RCC 7860 (cell line): Measurements from ENCODE around the gene GUK1.
"Not testable (repeated sequence)": the region's sequence is repeated elsewhere in the genome, so short reads cannot be mapped to it uniquely, and the experiment has no call there.

Experiments
- DNase-seq: peaks from one replicate; pipeline ENCODE4 v3.0.0-alpha.2; 2015; ENCODE audit warnings: low spot score
- FAIRE-seq: peaks from 2 replicates; lab custom pipeline; 2012; peaks lifted over from hg19 to GRCh38; lab: Jason Lieb, UNC

Gene GUK1

DNA sequence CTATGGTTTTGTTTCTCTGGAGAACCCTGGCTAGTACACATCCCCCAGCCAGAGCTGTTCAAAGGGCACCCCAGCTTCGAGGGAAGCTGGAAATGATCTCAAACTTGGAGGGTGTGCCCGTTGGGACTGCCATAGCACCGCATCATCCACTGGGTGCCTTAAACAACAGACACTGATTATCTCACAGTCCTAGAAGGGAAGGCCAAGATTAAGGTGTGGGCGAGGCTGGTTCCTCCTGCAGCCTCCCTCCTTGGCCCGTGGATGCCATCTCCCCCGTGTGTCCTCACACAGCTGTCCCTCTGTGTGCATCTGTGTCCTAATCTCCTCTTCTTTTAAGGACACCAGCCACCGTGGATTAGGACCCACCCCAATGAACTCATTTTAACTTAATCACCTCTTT, 21.3 kb downstream of the GUK1 start:
- DNase-seq (no peak), FAIRE-seq (no peak)

DNA sequence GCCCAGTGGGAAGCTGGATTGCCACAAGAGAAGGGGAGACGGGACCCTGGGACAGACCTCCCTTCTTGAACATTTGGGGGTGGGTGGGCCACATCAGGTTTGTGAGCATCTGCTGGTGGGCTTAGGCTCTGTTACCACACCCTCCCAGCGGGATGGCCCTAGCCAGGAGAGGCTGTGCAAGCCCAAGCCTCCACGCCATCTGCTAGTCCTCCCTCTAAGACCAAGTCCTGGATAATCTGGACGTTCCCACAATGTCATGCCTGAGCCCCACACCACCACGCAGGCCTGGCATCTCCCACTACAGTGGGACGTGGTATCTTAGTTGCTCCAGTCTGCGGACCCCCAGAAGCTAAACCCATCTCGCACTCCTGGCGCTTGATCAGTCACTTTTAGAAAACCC, 21.8 kb downstream of the GUK1 start:
- FAIRE-seq, result no peak
- DNase-seq, result no peak

DNA sequence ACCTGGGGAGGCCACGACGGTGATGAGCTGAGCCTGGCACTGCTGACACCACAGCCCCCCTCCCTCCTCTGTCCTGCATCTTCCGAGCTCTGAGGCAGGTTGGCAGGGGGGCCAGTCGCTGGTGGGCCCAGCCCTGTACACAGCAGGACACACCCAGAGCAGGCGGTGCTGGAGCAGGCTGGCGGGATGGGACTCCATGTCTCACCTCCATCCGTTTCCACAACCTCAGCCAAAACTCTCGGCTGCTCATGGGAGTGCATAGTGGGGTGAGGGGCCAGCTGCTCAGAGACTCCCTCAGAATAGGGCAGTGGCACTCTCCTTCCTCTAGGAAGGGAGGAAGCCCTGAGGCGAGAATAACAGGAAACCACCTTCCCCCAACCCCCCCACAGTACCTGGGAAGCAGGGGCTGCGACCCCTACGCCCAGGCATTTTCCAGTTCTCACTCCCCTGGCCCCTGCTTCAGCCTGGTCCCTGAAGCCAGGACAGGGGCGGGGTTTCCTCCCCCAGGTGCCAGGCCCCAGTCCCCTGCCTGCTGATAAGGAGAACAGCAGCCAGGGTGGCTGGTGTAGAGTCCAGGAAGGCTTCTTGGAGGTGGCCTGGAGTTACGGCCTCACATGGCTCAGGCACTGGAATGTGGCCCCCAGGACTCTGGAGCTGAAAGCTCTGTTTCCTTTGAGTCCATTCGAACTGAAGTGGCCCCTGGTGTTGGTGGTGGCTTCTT, 22.4 kb downstream of the GUK1 start:
- FAIRE-seq (no peak), DNase-seq (no peak)

DNA sequence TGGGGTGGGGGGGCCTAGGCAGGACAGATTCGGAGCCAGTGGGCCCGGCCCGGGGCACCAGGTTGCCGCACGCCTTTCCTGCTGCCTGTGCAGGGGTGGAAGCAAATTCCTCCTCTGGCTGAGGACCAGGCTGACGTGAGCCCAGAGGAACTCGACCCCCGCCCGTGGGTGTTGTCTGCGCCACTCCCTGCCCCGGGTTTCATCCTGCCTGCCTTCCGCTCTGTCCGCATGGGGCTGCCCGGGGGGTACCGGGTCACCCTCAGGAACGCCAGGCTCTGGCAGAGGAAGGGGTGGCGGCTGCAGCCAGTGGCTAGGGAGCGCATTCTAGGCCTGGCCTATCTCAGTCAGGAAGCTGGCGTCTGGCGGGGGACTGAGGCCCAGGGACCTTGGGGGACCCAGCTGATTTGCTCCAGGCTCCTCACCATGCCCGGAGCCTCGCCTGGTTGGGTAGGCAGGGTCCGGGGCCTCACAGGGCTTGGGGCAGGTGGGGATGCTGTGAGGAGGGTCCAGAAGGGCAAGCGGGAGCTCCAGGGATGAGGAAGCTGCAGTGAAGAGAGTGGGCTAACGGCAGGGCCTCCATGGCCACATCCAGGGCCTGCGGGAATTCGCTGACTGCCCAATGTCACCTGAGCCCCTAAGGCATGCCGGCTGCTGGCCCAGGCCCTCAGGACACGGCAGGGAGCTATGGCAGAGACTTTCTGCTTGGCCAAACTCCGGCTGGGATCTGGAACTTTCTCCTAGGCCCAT, 23.1 kb downstream of the GUK1 start:
- DNase-seq (no peak), FAIRE-seq (no peak)

DNA sequence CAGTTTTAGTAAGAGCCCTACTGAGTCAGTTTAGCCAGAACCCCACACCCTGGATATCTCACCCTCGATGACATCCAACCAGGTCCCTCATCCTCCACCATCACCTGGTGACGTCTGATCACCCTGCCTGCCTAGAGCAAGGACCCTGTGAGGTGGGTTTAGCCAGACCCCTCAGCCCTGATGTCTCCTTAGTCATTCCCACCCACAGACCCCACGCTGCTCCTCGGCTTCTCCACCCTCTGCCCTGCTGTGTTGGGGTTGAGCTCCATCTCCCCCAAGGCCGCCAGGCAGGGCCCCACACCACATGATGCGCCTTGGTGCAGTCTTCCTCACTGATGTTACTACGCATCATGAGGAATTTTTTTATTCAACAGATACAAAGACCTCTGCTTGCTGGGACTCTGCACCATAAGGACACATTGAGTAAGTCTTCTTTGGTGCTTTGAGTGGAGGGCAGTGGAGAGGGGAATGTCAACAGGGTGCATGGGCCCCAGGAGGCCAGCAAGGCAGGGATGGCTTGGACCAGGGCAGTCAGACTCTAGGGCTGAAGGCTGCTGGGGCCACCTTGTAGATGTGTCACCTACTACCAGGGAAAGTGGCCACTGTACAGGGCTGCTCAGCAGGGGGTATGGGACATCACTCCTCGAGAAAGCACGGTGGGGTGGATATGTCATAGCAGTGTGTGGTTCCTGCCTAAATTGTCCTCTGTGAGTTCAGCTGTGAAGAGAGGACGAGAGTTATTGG, 23.9 kb downstream of the GUK1 start:
- no peak for FAIRE-seq

DNA sequence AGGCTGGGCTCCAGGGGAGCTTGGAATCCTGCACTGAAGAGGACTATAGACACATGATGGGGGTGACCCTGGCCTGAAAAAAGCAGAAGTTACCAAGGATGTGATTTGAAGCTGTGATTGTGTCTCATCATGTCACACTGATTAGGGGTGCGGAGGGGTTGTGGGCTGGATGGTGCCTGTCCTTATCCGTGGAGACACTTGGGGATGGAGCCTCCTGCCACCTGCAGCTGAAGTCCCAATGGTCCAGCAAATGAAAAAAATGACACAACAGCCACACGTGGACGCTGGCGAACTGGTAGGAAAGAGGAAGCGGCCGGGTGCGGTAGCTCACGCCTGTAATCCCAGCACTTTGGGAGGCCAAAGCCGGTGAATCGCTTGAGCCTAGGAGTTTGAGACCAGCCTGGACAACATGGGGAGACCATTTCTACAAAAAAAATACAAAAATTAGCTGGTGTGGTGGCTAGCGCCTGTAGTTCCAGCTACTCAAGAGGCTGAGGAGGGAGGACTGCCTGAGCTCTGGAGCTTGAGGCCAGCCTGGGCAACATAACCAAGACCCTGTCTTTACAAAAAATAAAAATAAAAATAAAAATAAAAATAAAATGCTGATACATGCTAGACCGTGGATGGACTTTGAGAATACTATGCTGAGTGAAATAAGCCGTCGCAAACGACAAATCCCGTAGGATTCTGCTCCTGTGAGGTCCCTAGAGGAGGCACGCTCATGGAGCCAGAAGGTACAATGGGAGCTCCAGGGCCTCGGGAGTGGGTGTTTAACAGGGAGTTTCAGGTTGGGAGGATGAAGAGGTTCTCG, 24.7 kb downstream of the GUK1 start:
- no peak for DNase-seq
- no peak for FAIRE-seq

More for the DNA sequence above, 23.9 kb downstream of the GUK1 start:
- no peak for DNase-seq

DNA sequence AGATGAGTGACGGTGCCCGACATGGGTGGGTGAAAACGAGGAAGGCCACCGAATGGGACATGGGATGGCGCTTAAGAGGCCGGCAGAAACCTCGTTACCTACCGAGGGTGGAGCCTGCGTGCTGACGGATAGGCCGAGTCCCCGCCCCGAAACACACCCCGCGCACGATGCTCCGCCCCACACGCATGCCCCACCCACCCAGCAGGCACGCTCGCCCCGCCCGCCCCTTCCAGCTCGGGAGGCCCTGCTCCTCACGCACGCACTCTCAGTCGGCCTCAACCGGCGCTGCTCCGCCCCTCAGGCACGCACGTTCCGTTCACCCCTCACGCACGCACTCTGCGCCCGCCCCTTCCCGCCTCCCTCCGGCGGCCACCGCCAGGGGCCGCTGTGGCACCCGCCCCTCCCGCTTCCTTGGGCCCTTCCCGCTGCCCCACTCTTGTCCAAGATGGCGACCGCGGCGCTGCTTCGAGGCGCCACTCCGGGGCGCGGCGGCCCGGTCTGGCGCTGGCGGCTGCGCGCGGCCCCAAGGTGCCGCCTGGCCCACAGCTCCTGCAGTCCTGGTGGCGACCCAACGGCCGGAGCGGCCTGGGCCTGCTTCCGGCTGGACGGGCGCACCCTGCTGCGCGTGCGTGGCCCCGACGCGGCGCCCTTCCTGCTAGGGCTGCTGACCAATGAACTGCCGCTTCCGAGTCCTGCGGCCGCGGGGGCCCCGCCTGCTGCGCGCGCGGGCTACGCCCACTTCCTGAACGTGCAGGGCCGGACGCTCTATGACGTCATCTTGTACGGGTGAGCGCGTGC, 25.5 kb downstream of the GUK1 start, which contains the start of gene IBA57:
Gene IBA57 (plus strand): TSS at position 433 of the 798 bp plus-strand sequence. CDS start 13 bp downstream, at position 446.
- DNase-seq (peak; percentile 97), FAIRE-seq (no peak)

DNA sequence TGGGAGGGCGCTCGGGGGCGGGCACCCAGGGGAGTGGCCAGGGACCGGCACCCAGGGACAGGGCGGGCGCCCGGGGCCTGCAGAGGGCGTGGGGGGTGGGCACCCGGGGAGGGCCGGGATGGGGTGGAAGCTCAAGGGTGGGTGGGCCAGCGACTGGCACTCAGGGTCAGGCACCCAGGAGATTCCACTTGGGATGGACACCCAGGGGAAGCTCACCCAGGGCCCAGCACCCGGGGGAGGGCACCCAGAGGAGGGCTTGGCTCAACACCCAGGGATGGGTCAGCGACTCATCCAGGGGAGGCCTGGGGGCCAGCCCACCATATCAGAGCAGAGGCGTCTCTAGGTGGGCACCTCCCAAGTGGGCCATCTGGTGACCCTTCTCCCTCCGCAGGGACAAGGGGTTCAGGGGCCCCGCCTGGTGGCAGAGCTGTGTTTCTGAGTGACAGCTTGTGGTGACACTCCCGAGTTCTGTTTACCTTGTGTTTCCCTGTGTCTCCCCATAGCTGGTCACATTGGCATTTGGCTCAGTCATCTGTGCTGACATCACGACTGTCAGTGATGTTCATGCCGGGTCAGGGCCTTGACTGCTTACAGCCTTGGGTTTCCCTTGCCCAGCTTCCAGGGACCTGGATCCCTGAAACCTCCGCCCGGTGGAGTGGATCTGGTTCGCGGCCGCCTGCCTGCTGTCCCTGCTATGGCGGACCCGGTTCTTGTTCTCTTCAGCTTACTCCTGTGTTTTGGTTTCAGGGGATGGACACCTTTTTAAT, 26.3 kb downstream of the GUK1 start:
- no peak for FAIRE-seq
- DNase-seq, result peak; percentile 77

DNA sequence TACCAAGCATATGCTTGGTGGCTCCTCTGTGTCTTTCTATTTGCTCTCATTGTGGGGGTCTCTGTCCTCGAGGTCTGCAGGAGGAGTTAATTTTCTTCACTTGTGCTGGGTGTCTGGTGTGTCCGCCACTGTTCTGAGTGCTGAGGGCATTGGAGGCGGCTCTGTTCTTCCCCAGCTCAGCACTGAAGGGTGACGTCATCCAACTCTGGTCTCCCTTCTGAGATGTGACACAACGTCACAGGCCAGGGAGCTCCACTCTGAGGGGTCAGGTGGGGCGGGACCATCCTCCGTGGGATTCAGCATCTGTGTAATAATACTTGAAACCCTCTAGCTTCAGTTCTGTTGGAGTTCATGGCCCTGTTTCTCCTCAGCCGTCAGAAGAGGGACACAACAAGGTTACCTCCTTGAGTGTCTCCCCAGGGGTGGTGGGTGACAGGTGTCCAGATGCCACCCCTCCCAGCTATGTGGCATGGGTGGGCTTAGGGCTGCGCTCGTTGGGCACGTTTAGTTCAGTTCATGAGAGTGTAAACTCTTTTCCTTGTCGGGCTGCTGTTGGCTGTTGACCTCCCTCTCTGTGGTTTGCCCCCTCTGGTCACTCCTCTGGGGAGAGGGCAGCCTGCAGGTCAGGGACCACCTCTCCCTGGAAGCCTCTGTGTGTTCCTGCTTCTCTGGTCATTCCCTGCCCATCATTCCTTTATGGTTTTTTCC, 28.6 kb downstream of the GUK1 start:
- FAIRE-seq, result no peak
- DNase-seq, result no peak

DNA sequence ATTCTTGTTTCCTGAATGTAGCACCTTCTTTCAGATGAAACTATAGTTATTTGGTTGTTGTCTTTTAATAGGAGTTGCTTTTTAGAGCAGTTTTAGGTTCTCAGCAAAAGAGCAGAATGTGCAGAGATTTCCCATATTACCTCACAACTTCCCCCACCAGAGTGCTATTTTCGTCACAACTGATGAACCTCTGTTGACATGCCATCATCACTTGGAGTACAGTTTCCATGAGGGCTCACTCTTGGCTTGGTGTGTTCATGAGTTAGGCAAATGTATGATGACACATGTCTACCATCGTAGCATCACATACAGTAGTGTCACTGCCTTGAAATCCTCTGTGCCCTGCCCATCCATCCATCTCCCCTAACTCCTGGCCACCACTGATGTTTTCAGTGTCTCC, 29.3 kb downstream of the GUK1 start:
- no peak for DNase-seq
- FAIRE-seq, result no peak

DNA sequence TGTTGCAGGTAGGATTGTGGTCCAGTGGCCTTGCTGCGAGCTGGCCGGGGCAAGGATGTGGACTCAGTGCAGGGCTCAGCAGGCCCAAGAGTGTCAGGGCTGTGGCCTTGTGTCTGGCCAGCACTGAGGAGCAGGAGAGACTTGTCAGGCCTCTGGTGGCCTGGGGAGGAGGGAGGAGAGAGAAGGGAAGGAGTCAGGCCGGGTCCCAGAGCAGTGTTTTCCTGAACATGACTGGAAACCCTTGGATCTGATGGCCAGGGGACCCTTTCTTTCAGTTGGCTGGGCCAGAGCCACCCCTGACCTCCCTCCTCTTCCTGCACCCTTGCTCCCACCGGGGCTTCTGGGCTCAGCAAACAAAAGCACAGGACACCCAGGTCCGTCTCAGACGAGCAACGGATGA, 30.6 kb downstream of the GUK1 start:
- DNase-seq (no peak), FAIRE-seq (no peak)

DNA sequence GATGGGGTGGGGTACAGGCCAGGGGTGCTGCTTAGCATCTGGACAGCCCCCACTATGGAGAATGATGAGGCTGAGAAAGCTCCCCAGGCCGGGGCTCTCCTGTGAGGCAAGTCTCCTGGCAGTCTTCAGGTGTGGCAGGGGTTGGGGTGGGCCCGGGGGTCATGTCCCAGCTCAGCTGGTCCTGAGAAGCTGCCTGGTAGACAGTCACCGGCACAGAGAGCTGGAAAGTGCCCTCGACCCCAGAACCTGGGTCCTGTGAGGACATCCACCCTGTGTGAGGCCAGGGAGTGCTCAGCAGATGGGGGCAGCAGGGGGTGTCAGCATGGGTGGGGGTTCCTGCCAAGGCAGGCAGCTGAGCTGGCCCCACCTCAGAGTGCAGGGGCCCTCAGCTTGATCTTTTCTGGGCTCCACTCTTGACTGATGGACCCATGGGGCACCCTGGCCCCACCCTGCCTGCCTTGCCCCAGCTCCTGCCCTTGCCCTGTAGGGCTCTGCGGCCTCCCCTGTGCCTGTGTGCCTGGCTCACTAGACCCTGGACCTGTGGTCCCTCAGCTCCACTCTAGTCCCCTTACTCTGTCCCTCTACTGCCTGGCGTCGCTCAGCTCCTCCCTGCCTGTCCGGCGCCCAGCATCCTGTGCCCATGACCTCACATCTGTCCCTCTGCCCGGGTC, 31.3 kb downstream of the GUK1 start:
- no peak for FAIRE-seq
- DNase-seq, result no peak

DNA sequence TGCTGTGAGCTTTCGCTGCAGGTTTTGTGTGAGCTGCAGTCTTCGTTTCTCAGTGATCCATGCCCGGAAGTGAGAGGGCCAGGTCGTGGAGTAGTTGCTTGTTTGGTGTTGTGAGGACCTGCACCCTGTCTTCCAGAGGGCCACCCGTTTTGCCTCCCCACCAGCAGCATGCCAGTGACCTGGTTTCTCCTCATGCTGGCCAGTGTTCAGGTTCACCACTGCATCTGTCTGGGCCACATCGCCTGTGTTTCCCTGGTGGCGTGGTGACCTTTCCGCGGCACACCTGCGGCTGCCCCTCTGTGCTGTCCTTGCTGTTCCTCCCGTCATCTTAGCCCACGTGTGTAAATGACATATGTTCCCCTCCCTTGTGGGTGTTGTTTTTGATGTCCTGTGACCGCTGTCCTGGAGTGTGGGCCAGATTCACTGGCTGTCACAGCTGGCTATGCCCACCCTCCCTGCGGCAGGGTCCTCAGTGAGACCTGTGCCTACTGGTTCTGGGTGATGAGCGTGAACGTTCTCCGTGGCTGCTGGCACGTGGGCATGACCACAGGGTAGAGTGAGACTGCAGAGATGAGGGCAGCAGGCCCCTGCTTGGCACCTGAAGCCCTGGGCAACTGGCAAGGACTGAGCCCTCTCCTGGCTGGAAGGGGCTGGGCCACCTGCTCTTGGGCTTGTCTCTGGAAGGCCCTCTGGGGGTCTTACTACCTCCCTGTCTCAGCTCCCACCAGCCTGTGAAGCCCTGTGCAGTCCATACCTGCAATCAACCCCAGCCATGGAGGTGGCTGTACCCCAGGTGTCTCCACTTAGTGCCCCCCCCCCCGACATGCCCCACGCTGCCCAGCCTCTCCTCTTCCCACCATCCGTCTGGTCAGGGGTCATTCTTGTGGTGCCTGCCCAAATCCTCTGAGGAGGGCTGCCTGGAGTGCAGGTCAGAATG, 32.8 kb downstream of the GUK1 start:
- FAIRE-seq (no peak), DNase-seq (no peak)

DNA sequence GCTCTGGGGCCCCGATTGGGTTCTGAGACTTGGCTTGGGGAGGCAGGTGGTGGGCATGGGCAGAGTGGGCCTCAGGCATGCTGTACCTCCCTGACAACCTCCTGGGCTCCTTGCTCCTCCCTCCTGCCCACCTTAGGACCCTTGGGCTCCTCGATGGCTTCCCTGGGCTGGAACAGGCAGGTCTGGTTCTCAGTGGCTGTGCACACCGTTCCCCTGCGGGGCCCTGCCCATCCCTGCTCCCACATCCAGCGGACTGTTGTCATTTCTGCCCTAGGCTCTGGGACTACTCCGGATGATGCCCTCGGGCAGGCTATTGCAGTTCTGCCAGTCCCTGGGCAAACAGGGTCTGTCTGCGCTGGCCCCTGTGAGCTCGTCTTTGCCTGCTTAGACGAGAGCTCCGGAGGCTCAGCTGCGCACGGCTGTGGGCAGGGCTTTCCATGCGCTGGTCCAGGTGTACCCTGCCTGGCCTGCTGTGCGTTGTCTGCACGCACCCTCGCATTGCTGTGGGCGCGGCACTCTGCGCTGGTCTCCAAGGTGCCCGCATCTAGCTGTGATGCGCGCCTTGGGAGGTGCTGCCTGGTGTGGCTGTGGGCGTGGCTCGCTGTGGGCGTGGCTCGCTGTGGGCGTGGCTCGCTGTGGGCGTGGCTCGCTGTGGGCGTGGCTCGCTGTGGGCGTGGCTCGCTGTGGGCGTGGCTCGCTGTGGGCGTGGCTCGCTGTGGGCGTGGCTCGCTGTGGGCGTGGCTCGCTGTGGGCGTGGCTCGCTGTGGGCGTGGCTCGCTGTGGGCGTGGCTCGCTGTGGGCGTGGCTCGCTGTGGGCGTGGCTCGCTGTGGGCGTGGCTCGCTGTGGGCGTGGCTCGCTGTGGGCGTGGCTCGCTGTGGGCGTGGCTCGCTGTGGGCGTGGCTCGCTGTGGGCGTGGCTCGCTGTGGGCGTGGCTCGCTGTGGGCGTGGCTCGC, 33.7 kb downstream of the GUK1 start:
- not testable (repeated sequence) for FAIRE-seq, DNase-seq

DNA sequence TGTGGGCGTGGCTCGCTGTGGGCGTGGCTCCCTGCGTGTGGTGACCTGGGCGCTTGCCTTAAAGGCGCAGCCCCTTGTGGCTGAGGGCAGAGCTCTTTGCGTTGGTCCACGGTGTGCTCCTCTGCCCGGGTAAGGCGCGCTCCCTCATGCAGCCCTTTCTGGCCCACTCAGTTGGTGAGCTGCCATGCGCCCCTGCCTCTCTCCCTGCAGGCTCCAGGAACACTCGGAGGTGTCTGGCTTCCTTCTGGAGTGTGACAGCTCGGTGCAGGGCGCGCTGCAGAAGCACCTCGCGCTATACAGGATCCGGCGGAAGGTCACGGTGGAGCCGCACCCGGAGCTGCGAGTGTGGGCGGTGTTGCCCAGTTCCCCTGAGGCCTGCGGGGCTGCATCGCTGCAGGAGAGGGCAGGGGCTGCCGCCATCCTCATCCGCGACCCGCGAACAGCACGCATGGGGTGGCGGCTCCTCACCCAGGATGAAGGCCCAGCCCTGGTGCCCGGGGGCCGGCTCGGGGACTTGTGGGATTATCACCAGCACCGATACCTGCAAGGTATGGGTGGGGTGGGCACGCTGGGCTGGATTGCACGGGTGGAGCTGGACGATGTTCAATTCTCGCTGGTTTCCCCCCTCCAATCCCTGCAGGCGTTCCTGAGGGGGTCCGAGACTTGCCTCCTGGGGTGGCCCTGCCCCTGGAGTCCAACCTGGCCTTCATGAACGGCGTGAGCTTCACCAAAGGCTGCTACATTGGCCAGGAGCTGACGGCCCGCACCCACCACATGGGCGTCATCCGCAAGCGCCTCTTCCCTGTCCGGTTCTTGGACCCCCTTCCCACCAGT, 34.6 kb downstream of the GUK1 start:
- DNase-seq, result no peak
- no peak for FAIRE-seq
